ENCODE data around the gene BTBD19.
"Not testable (repeated sequence)": the region's sequence is repeated elsewhere in the genome, so short reads cannot be mapped to it uniquely, and the experiment has no call there.

Gene BTBD19

GRCh38 chr1:44784094-44785028 is 24.0 kb upstream of the BTBD19 start:
- peak overlapping the region; percentile 85 for H3K4me3 Mint-ChIP-seq
- H3K27me3 Mint-ChIP-seq, result no peaks in the 10 kb centered on the region
- peaks cover 38% of the 10 kb centered on the region for H3K4me1 Mint-ChIP-seq (ENCODE audit: low read depth)
- H3K36me3 Mint-ChIP-seq, result peaks cover 11% of the 10 kb centered on the region
- H3K9me3 Mint-ChIP-seq (ENCODE audit: low read depth), result no peaks in the 10 kb centered on the region
- H3K27ac Mint-ChIP-seq, result peak overlapping the region; percentile 87

GRCh38 chr1:44785029-44785380 is 23.3 kb upstream of the BTBD19 start:
- peaks cover 36% of the 10 kb centered on the region for H3K4me1 Mint-ChIP-seq (ENCODE audit: low read depth)
- no peaks in the 10 kb centered on the region for H3K9me3 Mint-ChIP-seq (ENCODE audit: low read depth)
- H3K4me3 Mint-ChIP-seq, result peak overlapping the region; percentile 85
- peaks cover 11% of the 10 kb centered on the region for H3K36me3 Mint-ChIP-seq
- H3K27ac Mint-ChIP-seq, result peak overlapping the region; percentile 87
- H3K27me3 Mint-ChIP-seq, result no peaks in the 10 kb centered on the region

GRCh38 chr1:44785501-44786137 is 22.7 kb upstream of the BTBD19 start:
- H3K27ac Mint-ChIP-seq, result peak overlapping the region; percentile 87
- no peaks in the 10 kb centered on the region for H3K9me3 Mint-ChIP-seq (ENCODE audit: low read depth)
- H3K27me3 Mint-ChIP-seq, result no peaks in the 10 kb centered on the region
- H3K4me3 Mint-ChIP-seq, result peak overlapping the region; percentile 85
- H3K4me1 Mint-ChIP-seq (ENCODE audit: low read depth), result peaks cover 31% of the 10 kb centered on the region
- peaks cover 5% of the 10 kb centered on the region for H3K36me3 Mint-ChIP-seq

- no peaks in the 10 kb centered on the region for H3K9me3 Mint-ChIP-seq (ENCODE audit: low read depth)
- peak overlapping the region; percentile 87 for H3K27ac Mint-ChIP-seq
- peaks cover 29% of the 10 kb centered on the region for H3K4me1 Mint-ChIP-seq (ENCODE audit: low read depth)
- no peaks in the 10 kb centered on the region for H3K27me3 Mint-ChIP-seq
- H3K36me3 Mint-ChIP-seq, result peaks cover 3% of the 10 kb centered on the region
- H3K4me3 Mint-ChIP-seq, result peak overlapping the region; percentile 85
These were observed 22.0 kb upstream of the BTBD19 start for GRCh38 chr1:44786138-44786840.

- H3K4me3 Mint-ChIP-seq, result peak overlapping the region; percentile 85
- no peaks in the 10 kb centered on the region for H3K27me3 Mint-ChIP-seq
- H3K9me3 Mint-ChIP-seq (ENCODE audit: low read depth), result no peaks in the 10 kb centered on the region
- H3K27ac Mint-ChIP-seq, result peak overlapping the region; percentile 87
- H3K4me1 Mint-ChIP-seq (ENCODE audit: low read depth), result peaks cover 29% of the 10 kb centered on the region
- H3K36me3 Mint-ChIP-seq, result no peaks in the 10 kb centered on the region
These were observed 21.4 kb upstream of the BTBD19 start for GRCh38 chr1:44786841-44787426.

- Mint-ChIP-seq H3K4me1 (ENCODE audit: low read depth) (peaks cover 29% of the 10 kb centered on the region), H3K27me3 (no peaks in the 10 kb centered on the region), H3K36me3 (no peaks in the 10 kb centered on the region), H3K4me3 (no peak overlapping the region), H3K27ac (no peak overlapping the region), H3K9me3 (ENCODE audit: low read depth) (no peaks in the 10 kb centered on the region)
These were observed 20.8 kb upstream of the BTBD19 start for GRCh38 chr1:44787506-44787905.

GRCh38 chr1:44788120-44788860 is 20.0 kb upstream of the BTBD19 start, which contains the start of gene BEST4:
Gene BEST4, minus strand, starts transcription at chr1:44788170. Its CDS starts 465 bp downstream, at chr1:44787705.
- Mint-ChIP-seq H3K4me3 (no peak within 1 kb of the TSS), H3K9me3 (ENCODE audit: low read depth) (no peaks in the 10 kb centered on the region), H3K36me3 (no peaks in the 10 kb centered on the region), H3K27me3 (no peaks in the 10 kb centered on the region), H3K4me1 (ENCODE audit: low read depth) (peaks cover 27% of the 10 kb centered on the region), H3K27ac (no peak within 1 kb of the TSS)

- H3K4me1 Mint-ChIP-seq (ENCODE audit: low read depth), result peaks cover 5% of the 10 kb centered on the region
- H3K4me3 Mint-ChIP-seq, result no peak overlapping the region
- no peaks in the 10 kb centered on the region for H3K27me3 Mint-ChIP-seq
- H3K9me3 Mint-ChIP-seq (ENCODE audit: low read depth), result no peaks in the 10 kb centered on the region
- no peak overlapping the region for H3K27ac Mint-ChIP-seq
- H3K36me3 Mint-ChIP-seq, result no peaks in the 10 kb centered on the region
These were observed 17.1 kb upstream of the BTBD19 start for GRCh38 chr1:44790968-44791801.

- no peaks in the 10 kb centered on the region for H3K4me1 Mint-ChIP-seq (ENCODE audit: low read depth)
- no peaks in the 10 kb centered on the region for H3K36me3 Mint-ChIP-seq
- H3K27ac Mint-ChIP-seq, result no peak overlapping the region
- H3K9me3 Mint-ChIP-seq (ENCODE audit: low read depth), result no peaks in the 10 kb centered on the region
- no peaks in the 10 kb centered on the region for H3K27me3 Mint-ChIP-seq
- H3K4me3 Mint-ChIP-seq, result no peak overlapping the region
These were observed 15.4 kb upstream of the BTBD19 start for GRCh38 chr1:44792736-44793502.

- H3K9me3 Mint-ChIP-seq (ENCODE audit: low read depth); H3K4me3 Mint-ChIP-seq; H3K36me3 Mint-ChIP-seq; H3K27ac Mint-ChIP-seq; H3K27me3 Mint-ChIP-seq: not testable (repeated sequence)
- H3K4me1 Mint-ChIP-seq (ENCODE audit: low read depth), result peaks cover 16% of the 10 kb centered on the region
These were observed 10.4 kb upstream of the BTBD19 start for GRCh38 chr1:44797886-44798285.

GRCh38 chr1:44798481-44799365 is 9.6 kb upstream of the BTBD19 start:
- peaks cover 23% of the 10 kb centered on the region for H3K4me1 Mint-ChIP-seq (ENCODE audit: low read depth)
- H3K27ac Mint-ChIP-seq, result peak overlapping the region; percentile 99
- peaks cover 12% of the 10 kb centered on the region for H3K36me3 Mint-ChIP-seq
- peak overlapping the region; percentile 94 for H3K4me3 Mint-ChIP-seq
- no peaks in the 10 kb centered on the region for H3K9me3 Mint-ChIP-seq (ENCODE audit: low read depth)
- no peaks in the 10 kb centered on the region for H3K27me3 Mint-ChIP-seq

- H3K27ac Mint-ChIP-seq, result peak within 1 kb of the TSS; percentile 99
- H3K4me3 Mint-ChIP-seq, result peak within 1 kb of the TSS; percentile 97
- peaks cover 29% of the 10 kb centered on the region for H3K4me1 Mint-ChIP-seq (ENCODE audit: low read depth)
- H3K27me3 Mint-ChIP-seq, result no peaks in the 10 kb centered on the region
- H3K9me3 Mint-ChIP-seq (ENCODE audit: low read depth), result no peaks in the 10 kb centered on the region
- H3K36me3 Mint-ChIP-seq, result peaks cover 12% of the 10 kb centered on the region
These were observed 8.3 kb upstream of the BTBD19 start, which contains the start of gene PLK3 for GRCh38 chr1:44799770-44800584. Gene PLK3, plus strand, starts transcription at chr1:44800377. Its CDS starts 87 bp downstream, at chr1:44800464.

Data from activated naive CD8-positive, alpha-beta T cell (primary cell).